Measurements from ENCODE around the gene FAM227B. TPM values are rescaled to one million over a fixed set of nuclear protein-coding genes. Genes with fewer than 3 reads are reported as not detected.

Gene FAM227B
- total RNA-seq, 1 donor from 2014 or later, result 4.5 TPM

GRCh38 chr15:49464522-49464921 is 156.1 kb downstream of the FAM227B start:
- no peak for DNase-seq
- Mint-ChIP-seq H3K4me3 (no peak overlapping the region), H3K27me3 (peaks cover 2% of the 10 kb centered on the region), H3K9me3 (no peaks in the 10 kb centered on the region), H3K27ac (no peak overlapping the region), H3K4me1 (no peaks in the 10 kb centered on the region), H3K36me3 (ENCODE audit: low read depth) (no peaks in the 10 kb centered on the region)
- POLR2A ChIA-PET, result no interaction called here
- intact Hi-C loops (cut with micrococcal nuclease), result no loop called here
- no peak for TF ChIP-seq CTCF (IDR thresholded peaks at IDR 0.05)
- ATAC-seq (ENCODE audit: low read depth), result no peak
- CTCF ChIA-PET, result no interaction called here

DNA sequence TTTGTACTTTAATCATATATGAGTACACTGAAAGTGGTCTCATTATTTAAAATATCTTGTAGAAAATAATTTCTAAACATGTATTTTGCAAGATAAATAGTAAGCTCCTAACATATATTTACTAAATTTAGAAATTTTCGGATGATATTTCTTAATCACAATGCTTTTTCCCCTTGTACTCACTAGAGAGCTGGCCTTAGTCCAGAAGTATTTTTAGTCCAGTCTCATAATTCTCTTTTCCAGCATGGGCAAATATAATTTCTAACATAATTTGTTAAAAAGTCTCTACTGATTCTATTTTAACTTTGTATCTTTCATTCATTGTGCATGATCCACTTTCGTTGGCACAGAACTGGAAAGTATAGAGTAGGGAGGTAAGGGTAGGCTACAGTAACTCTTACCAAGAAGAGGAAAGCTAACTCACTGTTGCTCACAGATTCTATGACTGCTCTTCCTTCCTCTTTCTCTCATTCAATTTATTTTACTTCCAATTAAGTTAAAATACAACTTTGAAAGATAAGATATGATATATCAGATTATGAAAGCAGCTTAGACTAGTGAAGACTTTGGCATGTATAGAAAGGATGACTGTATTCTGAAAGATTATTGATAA is 158.3 kb downstream of the FAM227B start:
- intact Hi-C loops (cut with micrococcal nuclease), result no loop called here
- no peaks in the 10 kb centered on the region for H3K9me3 Mint-ChIP-seq
- no peak overlapping the region for H3K27ac Mint-ChIP-seq
- no peaks in the 10 kb centered on the region for H3K36me3 Mint-ChIP-seq (ENCODE audit: low read depth)
- ChIA-PET CTCF (no interaction called here), POLR2A (no interaction called here)
- H3K4me1 Mint-ChIP-seq, result no peaks in the 10 kb centered on the region
- no peak for TF ChIP-seq CTCF (IDR thresholded peaks at IDR 0.05)
- H3K27me3 Mint-ChIP-seq, result peaks cover 2% of the 10 kb centered on the region
- no peak overlapping the region for H3K4me3 Mint-ChIP-seq
- ATAC-seq (ENCODE audit: low read depth) (no peak), DNase-seq (no peak)

DNA sequence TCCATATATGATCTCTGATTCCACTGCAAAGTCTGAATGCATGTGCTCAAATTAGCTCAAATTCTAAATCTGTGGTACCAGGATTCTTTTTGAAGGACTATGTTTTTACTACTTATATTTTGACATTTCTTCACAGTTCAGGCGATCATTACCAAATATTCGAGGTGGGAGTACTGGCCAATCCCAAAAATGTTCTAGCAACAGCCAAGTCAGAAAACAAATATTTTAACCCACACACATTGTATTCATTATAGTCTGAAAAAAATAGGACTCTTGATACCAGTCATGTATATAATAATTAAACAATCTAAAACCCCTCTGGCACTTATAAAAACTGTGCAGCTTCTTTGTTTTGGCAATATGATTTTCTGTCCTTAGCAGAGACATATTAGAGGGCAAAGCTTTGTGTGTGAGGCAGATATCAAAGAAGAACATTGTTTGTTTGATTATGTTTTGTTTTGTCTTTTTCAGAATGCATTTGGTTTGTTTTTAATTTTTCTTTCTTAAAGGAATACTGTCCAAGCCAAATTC is 160.1 kb downstream of the FAM227B start:
- no peak for TF ChIP-seq CTCF (IDR thresholded peaks at IDR 0.05)
- intact Hi-C loops (cut with micrococcal nuclease), result no loop called here

GRCh38 chr15:49458145-49458544 is 162.5 kb downstream of the FAM227B start:
- H3K4me3 Mint-ChIP-seq, result no peak overlapping the region
- no peaks in the 10 kb centered on the region for H3K9me3 Mint-ChIP-seq
- H3K27ac Mint-ChIP-seq, result no peak overlapping the region
- H3K4me1 Mint-ChIP-seq, result no peaks in the 10 kb centered on the region
- CTCF ChIA-PET, result no interaction called here
- TF ChIP-seq CTCF (IDR thresholded peaks at IDR 0.05), result no peak
- DNase-seq, result no peak
- intact Hi-C loops (cut with micrococcal nuclease), result no loop called here
- POLR2A ChIA-PET, result no interaction called here
- peaks cover 4% of the 10 kb centered on the region for H3K27me3 Mint-ChIP-seq
- ATAC-seq (ENCODE audit: low read depth), result no peak
- H3K36me3 Mint-ChIP-seq (ENCODE audit: low read depth), result no peaks in the 10 kb centered on the region

More for the DNA sequence above, 160.1 kb downstream of the FAM227B start:
- Mint-ChIP-seq H3K27me3 (peaks cover 4% of the 10 kb centered on the region), H3K9me3 (no peaks in the 10 kb centered on the region), H3K36me3 (ENCODE audit: low read depth) (no peaks in the 10 kb centered on the region), H3K4me1 (no peaks in the 10 kb centered on the region), H3K4me3 (no peak overlapping the region), H3K27ac (no peak overlapping the region)
- POLR2A ChIA-PET, result no interaction called here
- ATAC-seq (ENCODE audit: low read depth) (no peak), DNase-seq (no peak)
- CTCF ChIA-PET, result no interaction called here

DNA sequence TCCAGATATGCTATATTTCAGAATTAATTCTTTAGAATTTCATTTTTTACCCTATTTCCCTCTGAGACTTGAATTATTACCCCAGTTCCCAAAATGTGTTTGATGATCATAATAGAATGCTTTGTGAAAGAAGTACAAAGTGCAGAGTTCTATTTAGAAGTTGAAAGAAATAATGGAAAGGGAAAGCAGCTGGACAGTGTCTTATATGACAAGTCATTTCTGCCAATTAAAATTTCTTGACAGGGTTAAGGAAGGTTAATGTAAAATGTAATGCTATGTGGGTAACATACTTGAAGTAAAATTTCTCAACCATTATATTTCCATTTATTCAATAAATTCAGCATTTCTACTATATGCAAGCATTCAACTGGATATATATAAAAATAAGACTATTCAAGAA is 164.5 kb downstream of the FAM227B start:
- H3K9me3 Mint-ChIP-seq, result no peaks in the 10 kb centered on the region
- no peaks in the 10 kb centered on the region for H3K4me1 Mint-ChIP-seq
- no peak overlapping the region for H3K27ac Mint-ChIP-seq
- ChIA-PET CTCF (no interaction called here), POLR2A (no interaction called here)
- intact Hi-C loops (cut with micrococcal nuclease), result no loop called here
- peaks cover 4% of the 10 kb centered on the region for H3K27me3 Mint-ChIP-seq
- TF ChIP-seq CTCF (IDR thresholded peaks at IDR 0.05), result no peak
- ATAC-seq (ENCODE audit: low read depth) (no peak), DNase-seq (no peak)
- H3K4me3 Mint-ChIP-seq, result no peak overlapping the region
- no peaks in the 10 kb centered on the region for H3K36me3 Mint-ChIP-seq (ENCODE audit: low read depth)

Data from activated B cell treated with CpG ODN at 0.5 μM for 24 hours (primary cell).